NB4 (cell line): ENCODE measurements around the gene THBS3.
A peak's percentile ranks its signal among the peaks of the same experiment; 100 is the strongest.
"Not testable (repeated sequence)": the region's sequence is repeated elsewhere in the genome, so short reads cannot be mapped to it uniquely, and the experiment has no call there.

Source experiments
- DNase-seq: peaks from one replicate; pipeline ENCODE4 v3.0.0; 2010; ENCODE audit warnings: low read depth
- H3K4me3 ChIP-seq: one replicate; pipeline ENCODE4 v1.5.1; 2011; ENCODE audit warnings: mild to moderate bottlenecking, low read depth, low read length, moderate library complexity
- CTCF ChIP-seq: IDR thresholded peaks from one replicate; pipeline ENCODE4 v1.5.1; 2012; ENCODE audit warnings: low read depth, low read length
- MYC ChIP-seq: IDR thresholded peaks from 2 replicates; pipeline ENCODE4 v1.6.1; 2011; ENCODE audit warnings: low read depth, low read length
- POLR2A ChIP-seq: IDR thresholded peaks from 2 replicates; pipeline ENCODE4 v1.6.1; 2011; ENCODE audit warnings: mild to moderate bottlenecking; ENCODE audit not compliant: insufficient read length; ENCODE audit errors: extremely low read depth
- TF ChIP-seq, protein P1 (sequence below): IDR thresholded peaks from 2 replicates; pipeline ENCODE4 v1.6.1; 2011; ENCODE audit warnings: low read depth, low read length

Gene THBS3

DNA sequence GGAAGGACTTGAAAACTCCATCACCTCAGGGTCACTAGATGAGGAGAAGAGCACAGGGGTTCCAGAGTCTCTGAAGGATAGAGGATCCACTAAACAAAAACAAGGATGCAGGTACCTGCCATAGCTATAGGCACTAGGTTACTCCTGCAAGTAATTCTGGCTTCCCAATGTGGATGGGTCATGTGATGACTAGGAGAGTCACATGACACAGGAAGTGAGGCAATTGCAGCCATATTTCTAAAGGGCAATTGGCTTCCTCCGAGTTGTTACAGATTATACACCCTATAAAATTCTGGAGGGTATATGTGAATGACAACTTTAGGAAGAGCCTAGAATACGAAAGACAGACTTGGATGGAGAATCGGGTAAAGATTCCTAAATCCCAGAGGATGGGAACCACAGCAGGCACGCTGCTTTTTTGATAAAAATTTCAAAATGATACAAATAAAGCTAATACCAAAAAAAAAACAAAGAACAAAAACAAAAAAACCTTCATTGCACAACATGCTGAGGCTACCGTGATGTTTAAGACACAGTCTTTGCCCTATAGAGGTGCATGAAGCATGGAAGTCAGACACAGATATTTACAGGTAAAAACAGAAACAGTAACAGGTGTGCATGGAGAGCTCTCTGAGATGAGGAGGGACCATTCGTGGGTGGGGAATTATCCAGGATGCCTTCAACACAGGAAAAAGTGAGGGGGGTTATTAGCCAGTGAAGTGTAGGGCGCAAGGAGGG, 11.3 kb upstream of the THBS3 start:
- peak; percentile 61 for DNase-seq

DNA sequence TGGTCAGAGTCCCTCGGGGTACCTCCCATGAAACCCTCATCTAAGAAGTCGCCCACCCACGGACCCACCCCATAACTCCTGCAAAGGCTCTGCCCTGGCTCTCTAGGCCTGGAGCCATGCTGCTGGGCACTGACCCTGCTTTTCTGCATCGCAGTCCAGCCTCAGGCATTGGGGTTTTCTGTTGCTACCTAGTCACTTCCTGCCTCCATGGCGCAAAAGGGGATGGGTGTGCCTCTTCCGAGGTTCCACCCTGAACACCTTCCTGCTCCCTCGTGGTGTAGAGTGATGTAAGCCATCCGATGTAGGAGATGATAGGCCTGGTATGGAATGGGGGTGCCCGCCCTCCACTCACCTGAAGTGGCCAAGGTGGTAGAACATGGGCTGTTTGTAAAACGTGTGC, 7.0 kb upstream of the THBS3 start:
- not testable (repeated sequence) for DNase-seq, H3K4me3 ChIP-seq

More for the DNA sequence above, 11.3 kb upstream of the THBS3 start:
- no peak overlapping the region for H3K4me3 ChIP-seq
- TF ChIP-seq POLR2A (no peak), MYC (0 out of 2 replicates have a peak, but pooled peaks have one; percentile 11), CTCF (no peak)
- TF ChIP-seq, protein P1, sequence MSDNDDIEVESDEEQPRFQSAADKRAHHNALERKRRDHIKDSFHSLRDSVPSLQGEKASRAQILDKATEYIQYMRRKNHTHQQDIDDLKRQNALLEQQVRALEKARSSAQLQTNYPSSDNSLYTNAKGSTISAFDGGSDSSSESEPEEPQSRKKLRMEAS: peak; percentile 74

- H3K4me3 ChIP-seq, DNase-seq: not testable (repeated sequence)
Measured at GRCh38 chr1:155212051-155212440, 4.3 kb upstream of the THBS3 start.

- H3K4me3 ChIP-seq, DNase-seq: not testable (repeated sequence)
Measured at GRCh38 chr1:155211381-155212050, 3.8 kb upstream of the THBS3 start.

DNA sequence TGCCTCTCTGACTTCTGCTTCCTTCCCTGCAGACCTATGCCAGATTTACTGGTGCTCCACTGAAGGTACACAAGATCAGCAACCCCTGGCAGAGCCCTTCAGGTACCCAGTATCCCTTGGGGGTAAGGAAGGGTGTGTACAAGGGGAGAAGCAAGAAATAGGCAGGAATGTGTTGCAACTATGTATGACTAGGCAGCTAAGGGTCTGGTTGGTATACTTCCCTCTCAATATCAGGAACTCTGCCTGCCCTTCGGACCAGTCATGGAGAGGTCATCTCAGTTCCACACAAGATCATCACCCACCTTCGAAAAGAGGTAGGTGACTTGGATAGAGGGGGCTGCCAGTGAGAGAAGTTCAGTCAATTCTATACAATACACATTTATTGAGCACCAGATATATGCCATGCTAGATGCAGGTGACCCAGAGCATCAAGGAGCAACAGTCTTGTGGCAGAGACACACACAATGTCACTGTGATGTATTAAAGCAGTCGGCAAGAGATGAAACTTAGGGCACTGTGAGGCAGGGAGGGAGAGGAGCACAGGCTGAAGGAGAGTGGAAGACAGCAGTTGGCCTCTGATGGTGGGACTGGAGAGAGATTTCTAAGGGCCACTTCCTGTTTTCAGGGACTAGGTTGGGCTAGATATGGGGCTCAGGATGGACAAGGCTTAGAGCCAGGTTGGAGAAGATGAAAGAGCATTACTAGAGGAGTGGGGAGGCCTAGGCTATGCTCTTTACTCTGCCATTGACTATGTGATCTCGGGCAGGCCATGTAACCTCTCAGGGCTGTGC, 2.8 kb upstream of the THBS3 start:
- TF ChIP-seq MYC (no peak), POLR2A (no peak), CTCF (no peak)
- TF ChIP-seq, protein P1: no peak
- peak overlapping the region; percentile 100 for H3K4me3 ChIP-seq
- DNase-seq: peak; percentile 55

GRCh38 chr1:155209312-155209721, 1.6 kb upstream of the THBS3 start:
- DNase-seq: no peak
- TF ChIP-seq MYC: no peak
- TF ChIP-seq POLR2A: no peak
- TF ChIP-seq CTCF: no peak
- TF ChIP-seq, protein P1: no peak

DNA sequence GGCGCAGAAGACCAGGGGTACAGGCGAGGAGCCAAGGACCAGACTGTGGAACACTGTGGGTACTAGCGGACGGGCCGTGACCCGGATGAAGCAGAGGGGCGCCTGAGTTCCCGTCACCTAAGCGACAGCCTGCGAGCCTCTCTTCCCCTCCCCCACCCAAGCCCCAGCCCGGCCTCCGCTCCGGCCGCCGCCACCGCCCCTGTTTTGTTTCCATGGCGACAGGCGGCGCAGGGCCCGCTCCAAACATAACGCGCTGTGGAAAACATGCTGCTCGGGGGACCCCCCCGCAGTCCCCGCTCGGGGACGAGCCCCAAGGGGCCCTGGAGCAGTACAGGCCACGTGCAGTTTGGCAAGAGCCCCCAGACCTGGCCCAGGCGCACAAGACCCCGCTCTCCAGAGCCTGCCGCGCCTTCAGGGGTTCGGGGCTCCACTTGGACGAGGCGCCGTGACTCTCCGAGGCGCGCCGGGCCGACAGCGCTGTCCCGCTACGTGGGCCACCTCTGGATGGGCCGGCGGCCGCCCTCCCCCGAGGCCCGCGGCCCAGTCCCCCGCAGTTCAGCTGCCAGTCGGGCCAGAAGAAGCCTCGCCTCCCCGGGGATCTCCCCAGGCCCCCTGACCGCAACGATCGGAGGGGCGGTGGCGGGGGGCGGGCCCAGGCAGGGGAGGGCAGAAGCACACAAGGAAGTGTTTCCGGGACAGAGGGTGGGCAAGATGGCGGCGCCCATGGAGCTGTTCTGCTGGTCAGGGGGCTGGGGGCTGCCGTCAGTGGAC, 1.0 kb upstream of the THBS3 start, which contains the start of gene MTX1:
Gene MTX1, plus strand, starts transcription at position 155 of the 771 bp plus-strand sequence. Its CDS starts 110 bp downstream, at position 265.
- peak within 1 kb of the TSS; percentile 100 for H3K4me3 ChIP-seq
- peak; percentile 93 for DNase-seq
- TF ChIP-seq MYC (peak; percentile 53; the same call in 1 of the 2 replicates), POLR2A (no peak)
- TF ChIP-seq, protein P1: peak; percentile 65; the same call in 1 of the 2 replicates

More at GRCh38 chr1:155209312-155209721, 1.6 kb upstream of the THBS3 start:
- H3K4me3 ChIP-seq: peak overlapping the region; percentile 100
